ENCODE data around the gene RPLP1. TPM values are rescaled to one million over a fixed set of nuclear protein-coding genes. Genes with fewer than 3 reads are reported as not detected.
A peak's percentile ranks its signal among the peaks of the same experiment; 100 is the strongest.

RPLP1 gene
- total and polyA plus RNA-seq, 12 donors, result 1,068 to 2,100 (median 1,266) TPM

DNA sequence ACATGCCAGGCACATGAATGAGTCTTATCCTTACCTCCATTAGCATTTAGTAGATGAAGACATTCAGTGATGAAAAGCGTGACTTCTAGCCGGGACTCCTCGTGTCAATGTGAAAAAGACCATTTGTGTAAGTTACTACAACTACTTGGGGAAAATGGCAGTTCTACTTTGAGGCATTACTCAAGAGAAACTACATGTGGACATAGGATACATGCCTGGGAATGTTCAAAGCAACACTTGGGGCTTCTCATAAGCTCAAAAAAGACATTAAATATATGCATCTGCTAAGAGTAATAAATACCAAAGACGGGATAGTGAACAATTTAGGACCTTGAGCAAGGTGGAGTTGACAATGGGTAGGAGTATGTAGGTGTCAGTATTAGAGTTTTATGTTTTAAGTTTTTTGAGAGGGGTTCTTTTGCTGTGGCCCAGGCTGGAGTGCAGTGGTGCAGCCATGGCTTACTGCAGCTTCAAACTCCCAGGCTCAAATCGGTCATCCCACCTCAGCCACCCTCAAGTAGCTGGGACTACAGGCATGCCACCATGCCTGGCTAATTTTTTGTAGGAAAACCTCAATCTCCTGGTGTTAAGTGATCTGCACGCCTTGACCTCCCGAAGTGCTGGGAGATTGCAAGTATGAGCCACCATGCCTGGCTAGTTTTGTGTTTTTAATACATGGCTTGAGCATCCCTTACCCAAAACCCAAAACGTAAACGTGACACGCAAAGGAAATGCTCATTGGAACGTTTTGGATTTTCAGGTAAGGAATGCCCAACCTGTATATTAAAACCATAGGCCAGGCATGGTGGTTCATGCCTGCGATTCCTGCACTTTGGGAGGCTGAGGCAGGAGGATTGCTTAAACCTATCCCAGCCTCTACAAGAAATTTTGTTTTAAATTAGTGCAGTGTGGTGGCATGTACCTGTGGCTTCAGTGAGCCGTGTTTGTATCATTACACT, 3.9 kb downstream of the RPLP1 start:
- ATAC-seq, result no peak
- WGBS, 2 donors, result 88 to 89% methylated on average over 13 of the region's 13 CpGs
- H3K27ac ChIP-seq, result peak overlapping the region in 2 of 10 donors; percentile 18 to 22

DNA sequence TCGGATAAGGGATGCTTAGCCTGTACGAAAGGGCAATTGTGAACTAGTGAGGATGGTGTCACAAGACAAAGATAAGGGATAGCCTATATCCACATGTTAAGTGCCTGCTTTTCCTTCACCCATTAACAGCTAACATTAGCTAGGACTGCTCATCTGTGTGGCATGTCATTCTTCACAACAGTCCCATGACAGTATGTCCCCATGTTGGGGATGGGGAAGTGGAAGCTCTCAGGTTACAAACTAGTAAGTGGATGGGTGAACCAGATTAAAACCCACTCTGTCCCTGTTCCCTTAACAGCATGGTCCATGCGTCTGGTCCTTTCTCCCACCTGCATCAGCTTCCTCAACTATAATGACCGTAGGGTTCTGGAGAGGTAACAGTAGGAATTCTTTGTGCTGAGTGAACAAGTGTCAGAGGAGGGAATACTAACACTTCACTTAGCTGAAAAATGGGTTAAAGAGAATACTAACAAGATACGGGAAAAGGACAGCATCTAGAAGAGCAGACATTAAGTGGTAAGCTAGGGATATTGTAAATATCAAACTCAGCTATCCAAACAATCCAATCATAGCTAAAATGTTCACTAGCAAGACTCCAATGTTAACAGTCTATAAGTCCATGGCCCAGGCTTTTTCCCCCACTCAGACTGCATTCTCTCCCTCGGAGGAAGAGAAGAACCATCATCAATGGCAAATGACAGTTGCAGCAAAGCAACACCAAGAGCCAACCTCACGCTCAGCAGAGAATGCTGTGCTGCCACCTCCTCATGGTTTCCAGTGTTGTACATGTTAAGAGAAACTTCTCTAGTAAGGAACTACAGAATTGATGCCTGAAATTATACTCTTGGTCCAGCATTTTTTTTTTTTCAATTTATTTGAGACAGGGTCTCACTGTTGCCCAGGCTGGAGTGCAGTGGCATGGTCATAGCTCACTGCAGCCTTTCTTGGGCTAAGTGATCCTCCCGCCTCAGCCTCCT, 5.0 kb downstream of the RPLP1 start:
- DNase-seq (no peak), ATAC-seq (no peak)
- Histone ChIP-seq H3K27me3 (no peaks in the 10 kb centered on the region), H3K36me3 (peaks cover 0 to 47% (median 17%) of the 10 kb centered on the region in 9 donors), H3K27ac (peak overlapping the region in 2 of 10 donors; percentile 18 to 22), H3K4me3 (no peak overlapping the region), H3K4me1 (peaks cover 3 to 70% (median 39%) of the 10 kb centered on the region in 9 donors), H3K9me3 (no peaks in the 10 kb centered on the region)
- intact Hi-C loops (cut with DNase I), result no loop called here
- 75 to 77% methylated on average over 8 of the region's 8 CpGs for WGBS, 2 donors
- no peak for TF ChIP-seq CTCF (IDR thresholded peaks at IDR 0.05)

More for the DNA sequence above, 3.9 kb downstream of the RPLP1 start:
- H3K9me3 ChIP-seq, result no peaks in the 10 kb centered on the region
- no peaks in the 10 kb centered on the region for H3K27me3 ChIP-seq
- peaks cover 3 to 66% (median 38%) of the 10 kb centered on the region in 9 donors for H3K4me1 ChIP-seq
- no peak for TF ChIP-seq CTCF (IDR thresholded peaks at IDR 0.05)
- peaks cover 0 to 47% (median 17%) of the 10 kb centered on the region in 9 donors for H3K36me3 ChIP-seq
- H3K4me3 ChIP-seq, result no peak overlapping the region
- intact Hi-C loops (cut with DNase I), result no loop called here
- no peak for DNase-seq

DNA sequence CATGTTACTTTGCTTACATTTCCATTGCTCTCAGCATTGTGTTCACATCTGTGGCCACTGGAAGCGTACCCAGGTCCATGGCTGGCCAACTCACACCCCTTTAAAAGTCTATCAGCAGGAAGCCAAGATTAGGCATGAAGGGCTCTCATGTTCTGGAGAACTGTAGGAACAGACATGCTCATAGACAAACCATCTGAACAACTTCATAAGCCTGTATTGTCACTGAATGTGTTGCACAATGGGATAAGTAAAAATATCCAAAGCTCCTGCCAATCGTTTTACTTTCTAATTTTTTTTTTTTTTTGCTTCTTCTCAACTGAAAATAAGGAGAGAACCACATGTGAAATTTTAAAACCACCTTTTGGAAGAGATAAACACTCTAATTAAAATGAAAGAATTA, 6.4 kb downstream of the RPLP1 start:
- DNase-seq (no peak), ATAC-seq (no peak)
- H3K4me3 ChIP-seq, result no peak overlapping the region
- H3K4me1 ChIP-seq, result peaks cover 3 to 72% (median 38%) of the 10 kb centered on the region in 9 donors
- intact Hi-C loops (cut with DNase I), result no loop called here
- peaks cover 0 to 44% (median 17%) of the 10 kb centered on the region in 9 donors for H3K36me3 ChIP-seq
- H3K27me3 ChIP-seq, result no peaks in the 10 kb centered on the region
- no peak for TF ChIP-seq CTCF (IDR thresholded peaks at IDR 0.05)
- H3K27ac ChIP-seq, result peak overlapping the region in 1 of 10 donors; percentile 13
- no peaks in the 10 kb centered on the region for H3K9me3 ChIP-seq
- WGBS, 2 donors, result 69 to 79% methylated on average over 2 of the region's 2 CpGs

GRCh38 chr15:69460481-69460880, 7.9 kb downstream of the RPLP1 start:
- 33 to 36% methylated on average over 1 of the region's 1 CpG for WGBS, 2 donors
- H3K9me3 ChIP-seq, result no peaks in the 10 kb centered on the region
- ATAC-seq (no peak), DNase-seq (no peak)
- intact Hi-C loops (cut with DNase I), result no loop called here
- H3K27me3 ChIP-seq, result no peaks in the 10 kb centered on the region
- peaks cover 0 to 57% (median 24%) of the 10 kb centered on the region in 9 donors for H3K4me1 ChIP-seq
- no peak overlapping the region for H3K27ac ChIP-seq
- TF ChIP-seq CTCF (IDR thresholded peaks at IDR 0.05), result no peak
- H3K36me3 ChIP-seq, result peaks cover 0 to 31% (median 16%) of the 10 kb centered on the region in 9 donors
- H3K4me3 ChIP-seq, result no peak overlapping the region

Measured in heart right ventricle (tissue), 16 donors.